ENCODE measurements around the gene SLC6A19. TPM values are rescaled to one million over a fixed set of nuclear protein-coding genes. Genes with fewer than 3 reads are reported as not detected.

SLC6A19 gene
- total RNA-seq, 2 experiments from 2014 or later, result not detected

DNA sequence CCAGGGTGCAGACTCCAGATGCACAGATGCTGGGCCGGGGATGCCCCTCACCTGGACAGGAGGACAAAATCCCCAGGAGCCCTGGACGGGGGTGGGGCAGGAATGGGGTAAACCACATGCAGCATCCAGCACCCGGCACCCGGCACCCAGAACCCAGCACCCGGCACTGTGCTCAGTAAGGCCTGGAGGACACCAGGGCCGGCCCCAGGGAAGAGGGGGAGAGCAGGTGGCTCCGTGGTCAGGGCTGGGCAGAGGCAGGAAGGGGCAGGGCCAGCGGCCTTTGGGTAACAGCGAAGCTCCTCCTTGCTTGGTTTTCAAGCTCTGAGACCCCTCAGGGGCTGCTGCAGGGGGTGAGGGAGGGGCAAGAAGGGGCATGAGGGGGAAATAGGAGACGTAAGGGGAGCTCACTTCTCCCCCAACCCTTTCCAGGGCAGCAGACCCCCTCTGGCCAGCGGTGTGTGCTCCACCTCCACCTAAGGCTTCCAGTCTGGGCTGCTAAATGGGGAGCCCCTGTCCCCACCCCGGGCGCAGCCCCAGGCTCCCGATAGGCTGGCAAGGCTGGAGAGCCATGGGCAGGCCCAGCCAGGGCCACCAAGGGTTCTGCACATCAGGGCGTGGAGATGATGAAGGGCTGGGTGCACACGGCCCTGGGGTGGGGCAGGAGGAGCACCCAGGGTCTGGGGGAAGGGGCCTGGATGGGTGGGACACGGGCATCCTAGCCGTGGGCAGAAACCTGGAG, 17.8 kb upstream of the SLC6A19 start:
- intact Hi-C loops (cut with DNase I, micrococcal nuclease), result no loop called here
- H3K9me3 Mint-ChIP-seq (ENCODE audit: low read depth), result no peaks in the 10 kb centered on the region
- H3K36me3 Mint-ChIP-seq (ENCODE audit: low read depth), result no peaks in the 10 kb centered on the region
- no peaks in the 10 kb centered on the region for H3K27me3 Mint-ChIP-seq
- ChIA-PET POLR2A (no interaction called here), CTCF (interaction anchor here (1.2 kb wide), 1 partner anchor 9 kb away, joined by 5 read pairs; no protein-coding TSS in a partner anchor)
- H3K4me3 Mint-ChIP-seq, result no peak overlapping the region
- H3K27ac Mint-ChIP-seq, result no peak overlapping the region
- ATAC-seq (no peak), DNase-seq (no peak)
- H3K4me1 Mint-ChIP-seq, result no peaks in the 10 kb centered on the region

DNA sequence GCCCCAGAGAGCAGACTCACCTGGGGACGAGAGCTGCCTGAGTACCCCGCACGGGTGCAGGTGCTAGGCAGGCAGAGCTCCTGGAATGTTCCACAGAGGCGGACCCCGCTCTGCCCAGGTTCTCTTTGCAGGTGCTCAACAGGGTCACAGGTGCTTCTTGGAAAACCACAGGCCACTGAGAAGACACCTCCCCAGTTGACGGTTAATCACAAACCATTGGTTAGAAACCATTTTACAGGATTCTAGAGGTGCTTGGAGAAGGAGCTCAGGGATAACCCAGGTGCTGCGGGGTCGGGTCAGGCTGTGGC, 17.3 kb upstream of the SLC6A19 start:
- intact Hi-C loops (cut with DNase I, micrococcal nuclease), result no loop called here
- DNase-seq (no peak), ATAC-seq (no peak)
- H3K9me3 Mint-ChIP-seq (ENCODE audit: low read depth), result no peaks in the 10 kb centered on the region
- H3K4me3 Mint-ChIP-seq, result no peak overlapping the region
- H3K27ac Mint-ChIP-seq, result no peak overlapping the region
- H3K4me1 Mint-ChIP-seq, result no peaks in the 10 kb centered on the region
- ChIA-PET CTCF (interaction anchor here (1.2 kb wide), 1 partner anchor 10 kb away, joined by 5 read pairs; no protein-coding TSS in a partner anchor), POLR2A (no interaction called here)
- H3K27me3 Mint-ChIP-seq, result no peaks in the 10 kb centered on the region
- no peaks in the 10 kb centered on the region for H3K36me3 Mint-ChIP-seq (ENCODE audit: low read depth)

DNA sequence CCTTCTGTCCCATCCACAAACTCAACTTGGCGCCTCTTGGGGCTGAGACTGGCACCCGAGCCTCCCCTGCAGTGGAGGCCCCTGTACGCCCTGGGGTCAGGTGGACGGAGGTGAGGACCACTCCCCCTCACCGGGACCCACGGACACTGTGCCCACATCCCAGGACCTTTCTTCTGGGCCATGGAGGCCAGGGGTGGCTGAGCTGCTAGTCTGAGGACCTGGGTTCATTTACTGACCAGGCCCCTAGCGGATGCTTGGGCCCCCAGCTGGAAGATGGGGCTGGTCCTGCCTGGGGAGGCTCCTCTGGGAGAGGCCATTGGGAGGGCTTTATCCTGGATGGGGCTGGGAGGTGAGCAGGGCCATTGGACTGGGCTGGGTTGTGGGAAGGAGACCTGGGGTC, 16.9 kb upstream of the SLC6A19 start:
- POLR2A ChIA-PET, result no interaction called here
- Mint-ChIP-seq H3K27ac (no peak overlapping the region), H3K27me3 (no peaks in the 10 kb centered on the region), H3K4me1 (no peaks in the 10 kb centered on the region), H3K4me3 (no peak overlapping the region), H3K9me3 (ENCODE audit: low read depth) (no peaks in the 10 kb centered on the region), H3K36me3 (ENCODE audit: low read depth) (no peaks in the 10 kb centered on the region)
- CTCF ChIA-PET, result no interaction called here
- DNase-seq (no peak), ATAC-seq (no peak)
- intact Hi-C loops (cut with DNase I, micrococcal nuclease), result no loop called here

DNA sequence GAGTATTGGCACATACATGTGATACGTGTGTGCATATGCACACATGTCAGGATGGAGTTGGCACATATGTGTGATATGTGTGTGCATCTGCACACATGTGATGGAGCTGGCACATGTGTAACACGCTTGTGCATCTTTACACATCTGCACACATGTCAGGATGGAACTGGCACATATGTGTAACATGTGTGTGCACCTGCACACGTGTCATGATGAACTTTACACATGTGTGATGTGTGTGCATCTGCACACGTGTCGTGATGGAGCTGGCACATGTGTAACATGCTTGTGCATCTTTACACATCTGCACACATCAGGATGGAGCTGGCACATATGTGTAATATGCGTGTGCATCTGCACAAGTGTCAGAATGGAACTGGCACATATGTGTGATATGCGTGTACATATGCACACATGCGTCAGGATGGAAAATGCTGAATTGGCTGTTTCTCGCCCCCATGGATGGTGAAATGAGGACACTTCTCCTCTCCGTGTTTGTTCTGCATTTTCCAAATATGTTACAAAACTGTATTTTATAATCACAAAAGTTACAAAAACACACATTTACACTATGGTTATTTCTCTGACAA, 16.3 kb upstream of the SLC6A19 start:
- no peak overlapping the region for H3K27ac Mint-ChIP-seq
- no peak for DNase-seq
- H3K4me1 Mint-ChIP-seq, result no peaks in the 10 kb centered on the region
- ChIA-PET POLR2A (interaction anchor here (0.5 to 0.6 kb wide), 2 partner anchors 63 to 560 kb away, joined by 3 read pairs; no protein-coding TSS in a partner anchor), CTCF (no interaction called here)
- H3K27me3 Mint-ChIP-seq, result peaks cover 1% of the 10 kb centered on the region
- H3K9me3 Mint-ChIP-seq (ENCODE audit: low read depth), result no peaks in the 10 kb centered on the region
- no peak for ATAC-seq
- no peaks in the 10 kb centered on the region for H3K36me3 Mint-ChIP-seq (ENCODE audit: low read depth)
- H3K4me3 Mint-ChIP-seq, result no peak overlapping the region
- intact Hi-C loops (cut with DNase I, micrococcal nuclease), result no loop called here

DNA sequence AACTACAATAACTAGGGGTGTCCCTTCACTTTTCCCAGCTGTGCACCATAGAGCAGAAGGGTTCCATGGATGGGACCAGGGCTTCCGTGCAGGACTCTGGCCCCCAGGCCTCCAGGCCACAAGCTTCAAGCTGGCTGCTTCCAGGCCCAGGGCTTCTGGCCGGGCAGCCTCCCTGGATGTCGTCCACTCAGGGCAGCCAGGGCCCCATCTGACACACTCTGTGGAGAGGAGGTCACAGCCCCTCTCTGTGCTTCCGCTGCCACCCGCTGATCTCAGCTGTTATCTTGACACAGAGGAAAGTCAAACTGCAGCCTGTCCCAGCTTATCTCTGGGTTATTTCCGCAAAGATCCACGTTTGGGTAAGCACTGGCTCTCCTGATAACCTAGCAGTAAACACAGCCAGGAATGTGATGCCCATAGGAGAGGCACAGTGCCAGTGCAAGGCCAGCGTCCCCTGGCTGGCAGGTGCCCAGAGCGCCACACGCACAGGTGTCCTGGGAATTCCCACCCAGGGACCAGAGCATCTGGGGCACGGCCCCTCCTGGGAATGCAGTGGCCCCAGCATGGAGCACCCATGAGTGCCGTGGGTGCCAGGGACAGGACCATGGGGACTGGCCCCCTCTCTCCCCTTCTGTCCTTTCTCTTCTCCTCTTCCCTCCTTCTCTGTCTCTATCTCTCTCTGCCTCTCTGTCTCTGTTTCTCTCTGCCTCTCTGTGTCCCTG, 15.6 kb upstream of the SLC6A19 start:
- ChIA-PET POLR2A (interaction anchor here (0.5 to 0.6 kb wide), 2 partner anchors 62 to 561 kb away, joined by 3 read pairs; no protein-coding TSS in a partner anchor), CTCF (no interaction called here)
- Mint-ChIP-seq H3K27ac (no peak overlapping the region), H3K36me3 (ENCODE audit: low read depth) (no peaks in the 10 kb centered on the region), H3K4me3 (no peak overlapping the region), H3K27me3 (peaks cover 8% of the 10 kb centered on the region), H3K4me1 (no peaks in the 10 kb centered on the region), H3K9me3 (ENCODE audit: low read depth) (no peaks in the 10 kb centered on the region)
- no peak for ATAC-seq
- intact Hi-C loops (cut with DNase I, micrococcal nuclease), result no loop called here
- DNase-seq, result no peak

DNA sequence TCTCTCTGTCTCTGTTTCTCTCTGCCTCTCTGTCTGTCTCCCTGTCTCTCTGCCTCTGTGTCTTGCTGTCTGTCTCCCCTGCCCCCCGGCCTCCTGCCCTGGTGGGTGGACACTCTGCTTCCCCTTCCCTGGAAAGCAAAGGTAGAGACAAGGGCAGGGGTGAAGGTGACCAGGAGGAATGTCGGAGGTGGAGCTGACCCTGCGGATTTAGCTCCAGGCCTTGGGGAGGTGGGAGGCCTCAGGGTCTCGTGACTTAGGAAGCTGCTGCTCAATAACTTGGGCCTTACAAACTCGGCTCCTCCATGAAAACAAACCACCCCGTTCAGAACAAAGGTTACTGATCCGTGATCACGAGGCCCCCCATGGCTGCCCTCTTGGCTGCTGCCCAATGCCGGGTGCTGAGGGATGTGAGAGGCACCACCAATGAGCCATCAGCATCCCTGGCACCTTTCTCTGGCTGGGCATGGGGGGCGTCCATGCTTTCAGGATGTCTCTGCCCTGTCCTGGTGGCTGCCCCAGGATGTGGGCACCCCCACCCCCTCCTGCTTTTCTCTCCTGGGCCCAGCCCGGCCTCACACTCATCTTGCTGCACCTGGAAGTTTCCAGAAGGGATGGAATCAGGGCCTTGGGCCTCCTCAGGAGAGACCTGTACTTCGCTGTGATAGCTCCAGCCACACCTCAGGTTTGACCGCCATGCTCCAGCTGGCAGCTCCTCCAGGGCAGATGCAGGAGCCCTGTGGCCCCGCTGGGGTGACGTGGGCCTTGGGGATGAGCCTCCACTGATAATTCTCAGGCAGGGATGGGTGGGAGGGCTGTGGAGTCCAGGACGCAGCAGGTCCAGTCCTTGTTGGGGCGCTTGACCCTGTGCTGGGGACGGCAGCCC, 14.8 kb upstream of the SLC6A19 start:
- POLR2A ChIA-PET, result no interaction called here
- no peaks in the 10 kb centered on the region for H3K9me3 Mint-ChIP-seq (ENCODE audit: low read depth)
- no peak overlapping the region for H3K4me3 Mint-ChIP-seq

DNA sequence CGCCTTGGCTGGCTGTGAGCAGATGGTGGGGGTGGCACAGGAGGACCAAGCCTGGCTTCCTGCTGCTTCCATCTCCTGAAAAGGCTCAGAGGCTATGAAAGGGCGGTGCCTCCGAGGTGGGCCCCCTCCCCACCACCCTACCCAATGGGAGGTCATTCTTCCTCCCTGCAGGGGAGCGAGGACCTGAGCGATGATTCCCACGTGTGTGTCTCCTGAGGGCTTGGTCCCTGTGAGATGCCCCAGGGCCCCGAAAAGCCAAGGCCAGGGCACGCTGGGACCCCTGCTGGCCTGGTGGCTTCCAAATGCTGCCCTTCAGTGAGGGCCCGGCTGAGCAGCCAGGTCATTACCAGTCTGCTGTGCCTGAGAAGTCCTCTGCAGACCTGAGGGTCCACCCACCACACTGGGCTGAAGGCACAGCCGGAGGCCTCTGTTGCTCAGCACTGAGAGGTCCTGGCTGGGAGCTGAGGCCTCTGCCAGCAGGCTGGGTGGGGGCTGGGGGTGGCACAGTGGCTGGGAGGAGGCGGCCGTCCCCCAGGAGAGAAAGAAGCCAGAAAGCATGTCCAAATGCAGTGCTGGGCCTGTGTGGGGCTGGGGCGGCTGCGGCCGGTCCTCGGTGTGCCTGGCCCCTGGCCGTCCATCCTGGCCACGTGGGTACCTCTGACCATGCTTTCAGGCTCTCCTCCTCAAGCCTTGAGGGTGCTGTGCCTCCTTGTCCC, 14.0 kb upstream of the SLC6A19 start:
- H3K27me3 Mint-ChIP-seq, result peaks cover 10% of the 10 kb centered on the region
- ATAC-seq (no peak), DNase-seq (no peak)
- H3K9me3 Mint-ChIP-seq (ENCODE audit: low read depth), result no peaks in the 10 kb centered on the region
- no peak overlapping the region for H3K27ac Mint-ChIP-seq
- no peaks in the 10 kb centered on the region for H3K36me3 Mint-ChIP-seq (ENCODE audit: low read depth)
- no peak overlapping the region for H3K4me3 Mint-ChIP-seq
- POLR2A ChIA-PET, result no interaction called here
- intact Hi-C loops (cut with DNase I, micrococcal nuclease), result no loop called here
- CTCF ChIA-PET, result interaction anchor here (0.7 kb wide), 1 partner anchor 457 kb away, joined by 4 read pairs; no protein-coding TSS in a partner anchor
- H3K4me1 Mint-ChIP-seq, result no peaks in the 10 kb centered on the region

More for the DNA sequence above, 14.8 kb upstream of the SLC6A19 start:
- intact Hi-C loops (cut with DNase I, micrococcal nuclease), result no loop called here
- no peak for DNase-seq
- no peak overlapping the region for H3K27ac Mint-ChIP-seq
- no peak for ATAC-seq
- peaks cover 10% of the 10 kb centered on the region for H3K27me3 Mint-ChIP-seq
- H3K4me1 Mint-ChIP-seq, result no peaks in the 10 kb centered on the region
- CTCF ChIA-PET, result no interaction called here
- H3K36me3 Mint-ChIP-seq (ENCODE audit: low read depth), result no peaks in the 10 kb centered on the region

DNA sequence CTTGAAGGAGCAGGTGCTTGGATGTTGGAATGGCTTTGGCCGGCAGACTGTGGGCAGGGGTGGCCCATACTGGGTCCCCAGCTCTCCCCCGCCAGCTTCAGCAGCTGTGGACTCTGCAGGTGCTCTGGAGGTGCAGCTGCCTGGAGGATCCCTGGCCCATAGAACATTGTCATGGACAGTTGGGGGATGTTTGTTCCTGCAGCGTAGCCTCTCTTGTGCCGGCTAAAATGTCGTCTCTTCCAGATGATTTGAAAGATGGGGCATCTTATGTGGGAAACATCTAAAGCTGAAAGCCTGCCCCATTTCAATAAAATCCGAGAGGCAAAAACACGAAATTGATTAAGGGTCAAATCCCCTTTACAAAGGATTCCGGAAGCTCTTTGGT, 13.5 kb upstream of the SLC6A19 start:
- Mint-ChIP-seq H3K4me1 (no peaks in the 10 kb centered on the region), H3K36me3 (ENCODE audit: low read depth) (no peaks in the 10 kb centered on the region)
- ATAC-seq, result no peak

DNA sequence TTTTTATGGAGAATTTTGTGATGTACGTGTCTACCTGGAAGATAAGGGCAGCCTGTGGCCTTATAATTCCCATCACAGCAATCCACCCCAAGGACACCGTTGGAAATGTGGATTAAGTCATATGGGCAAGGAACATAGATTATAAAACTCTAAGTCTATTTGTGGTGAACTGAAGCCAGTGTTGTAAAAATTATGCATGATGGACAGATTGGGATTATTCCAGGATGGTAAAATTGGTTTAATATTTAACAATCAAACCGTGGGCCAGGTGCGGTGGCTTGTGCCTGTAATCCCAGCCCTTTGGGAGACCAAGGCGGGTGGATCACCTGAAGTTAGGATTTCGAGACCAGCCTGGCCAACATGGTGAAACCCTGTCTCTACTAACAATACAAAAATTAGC, 12.9 kb upstream of the SLC6A19 start:
- Mint-ChIP-seq H3K27ac (no peak overlapping the region), H3K9me3 (ENCODE audit: low read depth) (no peaks in the 10 kb centered on the region), H3K27me3 (peaks cover 10% of the 10 kb centered on the region), H3K36me3 (ENCODE audit: low read depth) (no peaks in the 10 kb centered on the region), H3K4me1 (no peaks in the 10 kb centered on the region), H3K4me3 (no peak overlapping the region)
- intact Hi-C loops (cut with DNase I, micrococcal nuclease), result no loop called here
- POLR2A ChIA-PET, result no interaction called here
- DNase-seq (no peak), ATAC-seq (no peak)
- CTCF ChIA-PET, result interaction anchor here (0.7 to 1.5 kb wide), 2 partner anchors 16 to 456 kb away, joined by 4 read pairs; no protein-coding TSS in a partner anchor

More for the DNA sequence above, 13.5 kb upstream of the SLC6A19 start:
- Mint-ChIP-seq H3K4me3 (no peak overlapping the region), H3K9me3 (ENCODE audit: low read depth) (no peaks in the 10 kb centered on the region), H3K27ac (no peak overlapping the region), H3K27me3 (peaks cover 10% of the 10 kb centered on the region)
- intact Hi-C loops (cut with DNase I, micrococcal nuclease), result no loop called here
- ChIA-PET CTCF (interaction anchor here (0.7 to 1.5 kb wide), 2 partner anchors 15 to 457 kb away, joined by 4 read pairs; no protein-coding TSS in a partner anchor), POLR2A (no interaction called here)
- DNase-seq, result no peak

DNA sequence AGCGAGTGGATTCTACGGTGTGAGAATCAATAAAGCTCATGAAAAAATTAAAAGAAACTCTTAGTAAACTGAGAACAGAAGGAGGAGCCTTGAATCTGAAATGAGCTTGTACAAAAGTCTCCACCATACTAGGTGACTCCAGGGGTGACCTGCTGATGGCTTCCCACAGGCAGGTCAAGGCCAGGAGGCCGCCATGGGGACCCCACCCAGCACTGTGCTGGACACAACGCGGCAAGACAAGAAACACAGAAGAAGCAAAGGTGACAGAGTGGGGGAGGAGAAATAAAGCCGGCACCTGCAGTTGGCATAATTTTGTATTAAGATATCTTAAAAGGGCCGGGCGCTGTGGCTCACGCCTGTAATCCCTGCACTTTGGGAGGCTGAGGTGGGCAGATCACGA, 12.1 kb upstream of the SLC6A19 start:
- Mint-ChIP-seq H3K4me3 (no peak overlapping the region), H3K36me3 (ENCODE audit: low read depth) (no peaks in the 10 kb centered on the region), H3K4me1 (no peaks in the 10 kb centered on the region), H3K27ac (no peak overlapping the region), H3K27me3 (peaks cover 10% of the 10 kb centered on the region), H3K9me3 (ENCODE audit: low read depth) (no peaks in the 10 kb centered on the region)
- DNase-seq (no peak), ATAC-seq (no peak)
- intact Hi-C loops (cut with DNase I, micrococcal nuclease), result no loop called here
- POLR2A ChIA-PET, result no interaction called here
- CTCF ChIA-PET, result interaction anchor here (0.5 to 1.5 kb wide), 2 partner anchors 15 to 17 kb away, joined by 4 read pairs; no protein-coding TSS in a partner anchor

DNA sequence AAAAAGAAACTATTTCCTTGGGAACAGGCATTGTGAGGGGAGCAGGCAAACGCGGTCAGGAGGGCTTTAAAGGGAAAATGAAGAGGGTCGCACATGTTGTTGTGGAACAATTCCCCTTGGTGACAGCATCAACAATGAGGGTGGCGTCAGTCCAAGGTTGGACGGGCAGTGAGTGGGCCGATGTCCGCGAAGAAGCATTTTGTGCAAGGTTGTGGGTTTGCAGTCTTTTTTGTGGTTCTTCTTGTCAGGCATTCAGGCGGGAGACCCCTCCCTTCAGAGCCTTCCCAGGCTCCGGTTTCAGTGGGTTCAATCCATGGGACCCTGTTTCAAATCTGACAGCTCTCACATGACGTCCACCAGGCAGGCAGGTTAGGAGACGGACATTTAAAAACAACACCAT, 11.1 kb upstream of the SLC6A19 start:
- CTCF ChIA-PET, result no interaction called here
- no peaks in the 10 kb centered on the region for H3K9me3 Mint-ChIP-seq (ENCODE audit: low read depth)
- H3K27me3 Mint-ChIP-seq, result peaks cover 10% of the 10 kb centered on the region
- no peaks in the 10 kb centered on the region for H3K4me1 Mint-ChIP-seq
- intact Hi-C loops (cut with DNase I, micrococcal nuclease), result no loop called here
- no peaks in the 10 kb centered on the region for H3K36me3 Mint-ChIP-seq (ENCODE audit: low read depth)
- no peak overlapping the region for H3K4me3 Mint-ChIP-seq
- no peak for DNase-seq
- no peak for ATAC-seq
- no peak overlapping the region for H3K27ac Mint-ChIP-seq
- POLR2A ChIA-PET, result no interaction called here

Data from activated CD4-positive, alpha-beta T cell treated with anti-CD3 and anti-CD28 coated beads for 36 hours (primary cell).